Dendritic cell treated with granulocyte-macrophage colony-stimulating factor and Interleukin-4, amounts not matched to agents 40 ng/mL and 50 ng/mL, for 4 days (primary cell): ENCODE results near the gene TCEAL5.
"Not testable (repeated sequence)": the region's sequence is repeated elsewhere in the genome, so short reads cannot be mapped to it uniquely, and the experiment has no call there.

Experiments
- H3K27ac Mint-ChIP-seq: one replicate; pipeline ENCODE4 v1.8.0; 2022; ENCODE audit warnings: mild to moderate bottlenecking, mixed read lengths
- H3K27me3 Mint-ChIP-seq: one replicate; pipeline ENCODE4 v1.8.0; 2022; ENCODE audit warnings: mild to moderate bottlenecking, mixed read lengths
- H3K36me3 Mint-ChIP-seq: one replicate; pipeline ENCODE4 v1.8.0; 2022; ENCODE audit warnings: low read depth, mixed read lengths
- H3K4me1 Mint-ChIP-seq: one replicate; pipeline ENCODE4 v1.8.0; 2022; ENCODE audit warnings: low read depth, mixed read lengths
- H3K4me3 Mint-ChIP-seq: one replicate; pipeline ENCODE4 v1.8.0; 2022; ENCODE audit warnings: mild to moderate bottlenecking, moderate library complexity, mixed read lengths
- H3K9me3 Mint-ChIP-seq: one replicate; pipeline ENCODE4 v1.8.0; 2022; ENCODE audit warnings: mixed read lengths
- intact Hi-C: fragments of 100-400 bp; cut with micrococcal nuclease; formaldehyde crosslinking; loops from one replicate; pipeline ENCODE4 v1.15.0; 2022

TCEAL5 gene

GRCh38 chrX:103276581-103277002 is at the start of gene TCEAL5:
Gene TCEAL5 (minus strand): TSS chrX:103276750. CDS start chrX:103274563, 2,187 bp downstream.
- no peak within 1 kb of the TSS for H3K4me3 Mint-ChIP-seq
- no peak within 1 kb of the TSS for H3K27ac Mint-ChIP-seq
- peaks cover 14% of the 10 kb centered on the region for H3K4me1 Mint-ChIP-seq
- H3K36me3 Mint-ChIP-seq: no peaks in the 10 kb centered on the region
- intact Hi-C loops: no loop called here
- H3K27me3 Mint-ChIP-seq: peaks cover 26% of the 10 kb centered on the region
- H3K9me3 Mint-ChIP-seq: no peaks in the 10 kb centered on the region

DNA sequence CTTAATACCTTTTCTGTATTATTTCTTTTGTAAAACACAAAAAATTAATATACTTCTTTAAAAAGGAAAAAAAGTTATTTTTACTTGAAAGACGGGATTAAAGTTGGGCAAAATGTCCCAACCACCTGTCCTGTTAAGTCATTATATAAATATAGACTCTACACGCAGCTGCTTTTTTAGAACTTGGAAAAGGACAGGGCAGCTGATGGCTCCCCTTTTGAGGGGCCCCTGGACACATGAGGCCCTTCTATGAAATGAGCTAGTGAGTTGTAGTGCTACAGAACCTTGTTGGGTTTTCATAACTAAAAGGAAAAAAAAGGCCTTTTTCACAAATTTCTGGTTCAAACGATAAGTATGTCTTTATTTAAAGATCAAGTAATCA is 34.8 kb upstream of the TCEAL5 start:
- H3K27me3 Mint-ChIP-seq: peaks cover 12% of the 10 kb centered on the region
- no peaks in the 10 kb centered on the region for H3K9me3 Mint-ChIP-seq
- no peak overlapping the region for H3K4me3 Mint-ChIP-seq
- no peaks in the 10 kb centered on the region for H3K36me3 Mint-ChIP-seq
- intact Hi-C loops: no loop called here
- H3K27ac Mint-ChIP-seq: no peak overlapping the region
- peaks cover 5% of the 10 kb centered on the region for H3K4me1 Mint-ChIP-seq

DNA sequence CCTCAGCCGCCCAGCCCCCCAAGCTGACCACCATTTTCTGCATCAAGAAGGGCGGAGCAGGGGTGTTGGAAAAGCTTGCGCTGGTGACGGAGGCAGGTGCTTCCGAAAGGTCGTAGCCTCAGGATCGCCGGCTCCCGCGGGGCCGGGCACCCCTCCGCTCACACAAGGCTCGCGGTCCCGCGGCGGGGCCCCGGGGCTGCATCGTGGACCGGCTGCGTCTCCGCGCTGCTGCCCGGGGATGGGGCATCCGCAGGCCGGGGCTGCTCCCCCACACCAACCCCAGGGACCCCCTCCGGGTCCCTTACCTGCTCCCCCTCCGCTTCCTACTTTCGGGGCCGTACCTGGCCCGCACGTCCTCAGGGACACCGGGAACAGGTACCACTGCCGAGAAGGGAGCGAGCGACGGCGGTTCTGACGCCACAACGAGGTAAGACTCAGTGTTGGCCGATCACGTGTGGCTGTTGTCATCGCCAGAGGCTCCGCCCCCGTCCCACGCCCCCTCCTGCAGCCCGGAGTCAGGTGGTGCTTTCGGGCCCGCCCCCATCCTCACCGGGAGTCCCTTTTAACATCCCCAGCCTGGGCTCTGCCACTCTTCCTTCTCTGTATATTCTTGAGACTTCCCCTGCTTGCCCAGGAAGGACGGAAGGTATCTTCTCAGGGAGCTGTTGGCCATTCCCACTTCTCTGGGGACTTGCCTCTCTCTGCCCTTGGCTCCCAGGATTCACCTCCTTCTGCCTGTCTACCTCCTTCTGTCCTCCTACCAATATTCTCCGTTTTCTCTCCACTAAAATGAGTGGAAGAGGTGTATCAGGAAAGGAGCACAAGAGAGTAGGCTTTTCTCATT is 34.2 kb upstream of the TCEAL5 start, which contains the start of gene BEX2:
TSS of gene BEX2 (minus strand) at position 436 of the 844 bp plus-strand sequence. CDS start 1,014 bp downstream, outside the sequence.
- H3K9me3 Mint-ChIP-seq: no peaks in the 10 kb centered on the region
- intact Hi-C loops: no loop called here
- H3K4me1 Mint-ChIP-seq: peaks cover 5% of the 10 kb centered on the region

GRCh38 chrX:103309860-103310554 is 33.5 kb upstream of the TCEAL5 start:
- Mint-ChIP-seq H3K4me3 (peak overlapping the region; percentile 4), H3K27me3 (peaks cover 12% of the 10 kb centered on the region), H3K27ac (no peak overlapping the region), H3K4me1 (peaks cover 5% of the 10 kb centered on the region), H3K9me3 (no peaks in the 10 kb centered on the region), H3K36me3 (no peaks in the 10 kb centered on the region)
- intact Hi-C loops: no loop called here

More for the DNA sequence above, 34.2 kb upstream of the TCEAL5 start, which contains the start of gene BEX2:
- Mint-ChIP-seq H3K4me3 (peak within 1 kb of the TSS; percentile 67), H3K27me3 (peaks cover 12% of the 10 kb centered on the region), H3K27ac (no peak within 1 kb of the TSS), H3K36me3 (no peaks in the 10 kb centered on the region)

DNA sequence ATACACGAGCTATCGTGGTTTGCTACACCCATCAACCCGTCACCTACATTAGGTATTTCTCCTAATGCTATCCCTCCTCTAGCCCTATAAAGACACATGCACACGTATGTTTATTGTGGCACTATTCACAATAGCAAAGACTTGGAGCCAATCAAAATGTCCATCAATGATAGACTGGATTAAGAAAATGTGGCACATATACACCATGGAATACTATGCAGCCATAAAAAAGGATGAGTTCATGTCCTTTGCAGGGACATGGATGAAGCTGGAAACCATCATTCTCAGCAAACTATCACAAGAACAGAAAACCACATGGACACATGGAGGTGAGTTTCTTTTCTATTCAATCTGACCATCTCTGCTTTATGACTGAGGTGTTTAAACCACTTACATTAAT is 29.1 kb upstream of the TCEAL5 start:
- not testable (repeated sequence) for H3K9me3 Mint-ChIP-seq

GRCh38 chrX:103304705-103305104 is 28.2 kb upstream of the TCEAL5 start:
- H3K4me3 Mint-ChIP-seq: no peak overlapping the region
- no peaks in the 10 kb centered on the region for H3K36me3 Mint-ChIP-seq
- H3K4me1 Mint-ChIP-seq: no peaks in the 10 kb centered on the region
- intact Hi-C loops: no loop called here
- no peaks in the 10 kb centered on the region for H3K9me3 Mint-ChIP-seq
- peaks cover 2% of the 10 kb centered on the region for H3K27me3 Mint-ChIP-seq
- H3K27ac Mint-ChIP-seq: no peak overlapping the region

More for the DNA sequence above, 29.1 kb upstream of the TCEAL5 start:
- intact Hi-C loops, H3K27me3 Mint-ChIP-seq, H3K27ac Mint-ChIP-seq, H3K4me1 Mint-ChIP-seq, H3K4me3 Mint-ChIP-seq, H3K36me3 Mint-ChIP-seq: not testable (repeated sequence)

- intact Hi-C loops: no loop called here
- no peak overlapping the region for H3K27ac Mint-ChIP-seq
- no peaks in the 10 kb centered on the region for H3K9me3 Mint-ChIP-seq
- no peak overlapping the region for H3K4me3 Mint-ChIP-seq
- no peaks in the 10 kb centered on the region for H3K27me3 Mint-ChIP-seq
- H3K4me1 Mint-ChIP-seq: no peaks in the 10 kb centered on the region
- no peaks in the 10 kb centered on the region for H3K36me3 Mint-ChIP-seq
Measured at GRCh38 chrX:103293118-103293517, 16.6 kb upstream of the TCEAL5 start.

DNA sequence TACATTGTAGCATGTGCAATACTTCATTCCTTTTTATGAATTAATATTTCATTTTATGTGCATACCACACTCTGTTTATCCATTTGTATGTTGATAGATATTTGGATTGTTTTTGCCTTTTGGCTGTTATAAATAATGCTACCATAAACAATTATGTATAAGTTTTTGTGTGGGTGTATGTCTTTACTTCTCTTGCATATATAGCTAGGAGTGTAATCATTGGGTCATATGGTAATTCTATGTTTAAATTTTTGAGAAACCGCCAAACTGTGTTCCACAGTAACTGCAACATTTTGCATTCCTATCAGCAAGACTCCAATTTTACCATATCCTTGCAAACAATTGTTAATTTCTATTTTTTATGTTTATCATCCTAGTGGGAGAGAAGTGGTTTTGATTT is 3.1 kb upstream of the TCEAL5 start:
- Mint-ChIP-seq H3K36me3 (no peaks in the 10 kb centered on the region), H3K27ac (no peak overlapping the region), H3K27me3 (peaks cover 23% of the 10 kb centered on the region), H3K9me3 (no peaks in the 10 kb centered on the region), H3K4me1 (peaks cover 14% of the 10 kb centered on the region), H3K4me3 (no peak overlapping the region)
- intact Hi-C loops: no loop called here

DNA sequence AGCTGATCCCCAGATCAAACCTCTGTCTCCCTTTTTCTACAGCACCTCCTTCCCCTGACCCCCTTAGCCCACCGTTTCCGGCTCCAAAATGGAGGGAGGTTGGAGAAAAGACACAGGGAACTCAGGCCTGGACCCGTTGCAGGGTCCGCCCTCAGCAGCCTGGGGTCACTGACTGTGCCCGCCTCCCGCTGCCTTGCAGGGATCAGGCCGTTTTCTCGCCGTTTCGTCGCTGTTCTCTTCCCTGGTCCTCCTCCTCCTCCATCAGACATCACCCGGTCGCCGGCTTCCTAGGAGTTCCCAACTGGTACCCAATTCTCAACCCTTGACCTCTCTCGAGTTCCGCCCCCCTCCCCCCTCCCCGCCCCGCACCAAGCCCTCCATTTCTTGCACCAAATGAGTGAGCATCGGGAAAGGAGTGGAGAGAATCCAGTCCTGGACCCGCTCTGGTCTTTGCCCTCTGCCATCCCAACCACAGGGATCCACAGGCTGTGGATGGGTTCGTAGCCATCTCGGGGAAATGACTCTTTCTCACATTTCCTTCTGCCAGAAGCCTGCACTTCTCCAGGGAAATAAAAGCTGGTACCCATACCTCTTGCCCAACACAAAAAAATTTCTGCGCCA is 493 bp downstream of the TCEAL5 start:
- no peaks in the 10 kb centered on the region for H3K36me3 Mint-ChIP-seq
- H3K4me1 Mint-ChIP-seq: peaks cover 14% of the 10 kb centered on the region
- intact Hi-C loops: no loop called here
- no peaks in the 10 kb centered on the region for H3K9me3 Mint-ChIP-seq
- H3K4me3 Mint-ChIP-seq: no peak overlapping the region
- H3K27me3 Mint-ChIP-seq: peaks cover 26% of the 10 kb centered on the region
- no peak overlapping the region for H3K27ac Mint-ChIP-seq

- peaks cover 14% of the 10 kb centered on the region for H3K4me1 Mint-ChIP-seq
- H3K4me3 Mint-ChIP-seq: no peak overlapping the region
- no peak overlapping the region for H3K27ac Mint-ChIP-seq
Measured at GRCh38 chrX:103274284-103274683, 2.3 kb downstream of the TCEAL5 start.

GRCh38 chrX:103258275-103258674 is 18.3 kb downstream of the TCEAL5 start:
- H3K27me3 Mint-ChIP-seq: peaks cover 2% of the 10 kb centered on the region
- H3K4me3 Mint-ChIP-seq: no peak overlapping the region
- H3K36me3 Mint-ChIP-seq: peaks cover 18% of the 10 kb centered on the region
- H3K4me1 Mint-ChIP-seq: peaks cover 24% of the 10 kb centered on the region
- intact Hi-C loops: loop anchor here (10.0 kb wide), 1 partner anchor 303 kb away; no protein-coding TSS in a partner anchor
- H3K27ac Mint-ChIP-seq: no peak overlapping the region
- no peaks in the 10 kb centered on the region for H3K9me3 Mint-ChIP-seq

More at GRCh38 chrX:103274284-103274683, 2.3 kb downstream of the TCEAL5 start:
- intact Hi-C loops: no loop called here
- H3K36me3 Mint-ChIP-seq: no peaks in the 10 kb centered on the region
- no peaks in the 10 kb centered on the region for H3K9me3 Mint-ChIP-seq
- peaks cover 25% of the 10 kb centered on the region for H3K27me3 Mint-ChIP-seq

- Mint-ChIP-seq H3K27me3 (no peaks in the 10 kb centered on the region), H3K4me3 (no peak overlapping the region), H3K36me3 (peaks cover 29% of the 10 kb centered on the region), H3K27ac (no peak overlapping the region), H3K4me1 (peaks cover 24% of the 10 kb centered on the region), H3K9me3 (no peaks in the 10 kb centered on the region)
- intact Hi-C loops: loop anchor here (10.0 kb wide), 1 partner anchor 302 kb away; no protein-coding TSS in a partner anchor
Measured at GRCh38 chrX:103256651-103257050, 19.9 kb downstream of the TCEAL5 start.

DNA sequence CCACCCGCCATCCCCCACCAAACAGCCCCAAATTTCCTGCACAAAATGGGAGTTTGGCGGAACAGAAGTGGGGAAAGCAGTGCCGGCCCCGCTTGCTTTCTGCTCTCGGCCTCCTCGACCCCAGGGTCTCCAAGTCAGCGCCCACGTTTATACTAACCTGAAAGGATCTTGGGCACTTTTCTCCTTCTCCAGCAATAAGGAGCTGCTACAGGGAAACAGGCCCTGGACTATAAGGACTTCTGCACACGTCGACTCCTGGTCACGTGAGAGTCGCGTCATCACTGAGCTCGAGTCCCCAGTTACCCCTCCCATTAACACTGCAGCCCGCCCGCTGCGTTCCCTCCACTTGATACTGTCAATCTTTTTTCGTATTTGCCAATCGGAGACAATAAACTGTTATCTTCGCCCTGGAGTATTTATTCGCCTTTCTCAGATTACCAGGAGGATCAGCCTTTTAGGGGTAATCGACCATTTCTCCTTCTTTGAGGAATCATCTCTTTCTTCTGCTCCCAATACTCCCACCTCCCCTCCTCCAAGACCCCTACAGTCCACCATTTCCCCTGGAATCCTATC is 21.5 kb downstream of the TCEAL5 start, which contains the start of gene TCEAL8:
TSS of gene TCEAL8 (minus strand) at position 235 of the 573 bp plus-strand sequence. CDS start 1,176 bp downstream, outside the sequence.
- intact Hi-C loops: loop anchor here (10.0 kb wide), 1 partner anchor 300 kb away; no protein-coding TSS in a partner anchor
- Mint-ChIP-seq H3K36me3 (peaks cover 29% of the 10 kb centered on the region), H3K9me3 (no peaks in the 10 kb centered on the region), H3K27me3 (no peaks in the 10 kb centered on the region), H3K4me1 (peaks cover 24% of the 10 kb centered on the region), H3K4me3 (peak within 1 kb of the TSS; percentile 97), H3K27ac (peak within 1 kb of the TSS; percentile 90)
